HG03457 (cell line): Measurements from ENCODE around the gene PPM1D.

ENCODE experiments used
- ATAC-seq: cut with Tn5 transposase; IDR thresholded peaks from one replicate; pipeline ENCODE4 v1.9.1; 2021; ENCODE audit warnings: moderate number of reproducible peaks; ENCODE audit not compliant: unreplicated experiment

Gene PPM1D

DNA sequence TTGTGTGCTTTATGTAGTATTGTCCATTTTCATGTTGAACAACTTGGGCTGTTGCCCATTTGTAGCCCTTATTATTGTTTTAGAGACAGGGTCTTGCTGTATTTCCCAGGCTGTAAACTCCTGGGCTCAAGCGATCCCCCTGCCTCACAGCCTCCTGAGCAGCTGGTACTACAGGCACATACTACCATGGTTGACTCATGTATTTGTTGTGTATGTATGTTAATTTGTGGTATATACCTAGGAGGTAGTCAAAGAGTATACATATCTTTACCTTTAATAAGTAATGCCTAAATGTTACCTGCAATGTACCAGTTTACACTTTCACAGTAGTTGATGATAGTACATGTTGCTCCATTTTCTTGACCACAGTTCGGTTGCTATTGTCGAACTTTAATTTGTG lies 18.1 kb downstream of the PPM1D start:
- no peak for ATAC-seq

DNA sequence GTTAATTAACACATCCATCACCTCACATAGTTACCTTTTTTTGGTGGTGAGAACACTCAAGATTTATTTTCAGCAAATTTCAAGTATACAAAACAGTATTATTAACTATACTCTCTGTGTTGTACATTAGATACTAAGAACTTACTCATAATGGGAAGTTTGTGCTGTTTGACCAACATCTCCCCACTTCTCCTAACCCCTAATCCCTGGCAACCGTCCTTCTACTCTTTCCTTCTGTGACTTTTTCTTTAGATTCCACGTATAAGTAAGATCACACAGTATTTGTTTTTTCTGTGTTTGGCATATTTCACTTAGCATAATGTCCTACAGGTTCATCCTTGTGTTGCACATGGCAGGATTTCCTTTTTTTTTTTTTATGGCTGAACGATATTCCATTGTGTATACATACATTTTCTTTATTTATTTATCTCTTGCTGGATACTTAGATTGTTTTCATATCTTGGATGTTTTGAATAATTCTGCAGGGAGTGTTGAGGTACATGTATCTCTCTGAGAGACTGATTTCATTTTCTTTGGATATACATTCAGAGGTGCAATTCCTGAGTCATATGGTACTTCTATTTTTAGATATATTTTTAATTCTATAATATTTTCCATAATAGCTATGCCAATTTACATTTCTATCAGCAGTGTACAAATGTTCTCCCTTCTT lies 19.0 kb downstream of the PPM1D start:
- no peak for ATAC-seq

DNA sequence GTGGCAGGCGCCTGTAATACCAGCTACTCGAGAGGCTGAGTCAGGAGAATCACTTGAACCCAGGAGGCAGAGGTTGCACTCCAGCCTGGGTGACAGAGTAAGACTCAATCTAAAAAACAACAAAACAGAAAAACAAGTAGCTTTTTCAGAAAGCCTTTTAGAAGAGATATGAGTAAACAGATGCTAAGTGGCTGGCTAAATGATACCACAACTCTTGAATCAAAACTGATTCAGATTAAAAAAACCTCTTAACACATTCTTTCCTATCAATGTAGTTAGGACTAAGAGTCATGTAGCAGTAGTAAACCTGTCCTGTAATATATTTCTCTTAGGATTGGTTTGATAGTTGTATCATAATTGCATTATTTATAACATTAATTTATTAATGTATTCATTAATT lies 23.0 kb downstream of the PPM1D start:
- ATAC-seq: no peak

DNA sequence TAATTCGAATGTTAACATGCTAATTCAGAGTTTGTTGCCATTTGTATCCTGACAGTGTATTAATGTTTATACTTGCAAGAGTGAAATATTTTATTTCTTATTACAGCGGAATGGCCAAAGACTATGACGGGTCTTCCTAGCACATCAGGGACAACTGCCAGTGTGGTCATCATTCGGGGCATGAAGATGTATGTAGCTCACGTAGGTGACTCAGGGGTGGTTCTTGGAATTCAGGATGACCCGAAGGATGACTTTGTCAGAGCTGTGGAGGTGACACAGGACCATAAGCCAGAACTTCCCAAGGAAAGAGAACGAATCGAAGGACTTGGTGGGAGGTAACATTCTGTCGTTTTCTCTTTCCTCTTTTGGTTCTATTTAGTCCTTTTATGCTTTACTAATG lies 23.4 kb downstream of the PPM1D start:
- no peak for ATAC-seq

DNA sequence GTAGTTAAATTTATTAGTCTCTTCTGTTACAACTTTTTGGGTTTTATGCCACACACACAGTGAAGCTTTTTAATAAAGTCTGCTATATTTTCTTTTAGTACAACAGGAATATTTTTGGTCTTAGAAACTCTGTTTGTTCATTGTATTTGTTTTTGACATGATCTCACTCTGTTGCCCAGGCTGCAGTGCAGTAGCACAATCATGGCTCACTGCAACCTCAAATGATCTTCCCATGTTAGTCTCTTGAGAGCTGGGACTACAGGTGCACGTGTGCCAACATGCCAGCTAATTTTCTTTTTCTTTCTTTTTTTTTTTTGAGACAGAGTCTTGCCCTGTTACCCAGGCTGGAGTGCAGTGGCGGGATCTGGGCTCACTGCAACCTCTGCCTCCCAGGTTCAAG lies 27.1 kb downstream of the PPM1D start:
- no peak for ATAC-seq

DNA sequence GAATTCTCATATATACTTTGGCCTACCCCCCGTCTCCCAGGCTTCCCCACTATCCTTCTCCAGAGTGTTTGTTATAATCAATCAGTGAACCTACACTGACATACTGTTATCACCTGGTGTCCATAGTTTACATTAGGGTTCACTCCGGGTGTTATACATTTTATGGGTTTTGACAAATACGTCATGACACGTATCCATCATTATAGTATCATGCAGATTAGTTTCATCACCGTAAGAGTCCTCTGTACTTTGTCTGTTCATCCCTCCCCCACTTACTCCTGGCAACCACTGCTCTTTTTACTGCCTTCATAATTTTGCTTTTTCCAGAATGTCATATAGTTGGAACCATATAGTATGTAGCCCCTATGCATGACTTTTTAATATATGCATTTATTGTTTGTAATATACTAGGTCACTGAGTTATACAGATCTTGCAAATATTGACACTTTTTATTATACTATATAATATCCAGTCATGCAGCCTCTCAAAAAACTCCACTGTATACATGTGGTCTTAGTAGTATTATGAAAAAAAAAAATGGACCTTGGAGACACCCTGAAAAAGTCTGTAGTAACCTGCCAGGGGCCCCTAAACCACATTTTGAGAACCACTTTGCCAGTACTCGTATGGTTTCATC lies 28.4 kb downstream of the PPM1D start:
- no peak for ATAC-seq

DNA sequence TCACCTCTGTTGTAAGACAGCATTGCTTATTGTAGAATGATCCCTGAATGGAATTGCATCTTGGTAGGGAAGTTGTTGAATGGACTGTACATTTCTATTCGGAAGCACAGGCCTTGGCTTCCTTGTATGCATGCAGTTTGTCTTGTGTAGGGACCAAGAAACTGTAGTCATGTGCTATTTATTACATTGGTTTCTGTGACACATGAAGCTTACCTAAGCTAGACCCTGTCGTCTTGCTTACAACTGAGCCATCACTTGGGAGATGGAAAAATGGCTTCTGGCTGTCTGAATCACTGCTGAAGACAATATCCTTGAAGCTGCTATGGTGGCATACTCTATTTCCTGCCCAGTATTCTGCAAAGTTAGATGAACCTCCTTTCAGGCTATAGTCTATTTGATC lies 29.1 kb downstream of the PPM1D start:
- no peak for ATAC-seq

DNA sequence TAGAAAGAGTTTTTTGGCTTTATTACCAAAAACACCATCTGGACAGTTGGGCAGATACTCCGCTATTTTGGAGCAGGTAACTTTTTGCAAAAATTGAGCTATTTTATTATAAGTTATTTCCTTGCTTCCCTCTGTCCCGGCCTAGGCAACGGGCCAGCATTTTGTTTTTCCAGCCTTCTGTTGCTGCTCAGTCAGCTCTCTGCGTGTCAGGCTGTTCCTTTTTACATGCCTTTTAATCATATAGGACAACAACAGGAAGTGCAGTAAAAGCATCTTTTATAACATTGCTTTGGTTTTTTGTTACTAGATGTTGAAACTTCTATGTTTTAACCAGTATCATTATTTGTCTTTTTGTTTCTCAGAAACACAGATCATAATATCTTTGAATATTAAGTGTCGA lies 30.4 kb downstream of the PPM1D start:
- no peak for ATAC-seq

DNA sequence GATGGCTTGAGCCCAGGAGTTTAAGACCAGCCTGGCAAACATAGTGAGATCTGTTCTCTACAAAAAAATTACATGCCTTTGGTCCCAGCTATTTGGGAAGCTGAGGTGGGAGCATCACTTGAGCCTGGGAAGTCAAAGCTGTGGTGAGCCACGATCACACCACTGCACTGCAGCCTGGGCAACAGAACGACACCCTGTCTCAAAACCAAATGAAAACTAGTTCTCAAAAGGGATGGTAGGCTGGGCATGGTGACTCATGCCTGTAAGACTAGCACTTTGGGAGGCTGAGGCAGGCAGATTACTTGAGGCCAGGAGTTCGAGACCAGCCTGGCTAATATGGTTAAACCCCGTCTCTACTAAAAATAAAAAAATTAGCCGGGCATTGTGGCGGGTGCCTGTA lies 31.1 kb downstream of the PPM1D start:
- ATAC-seq: no peak

DNA sequence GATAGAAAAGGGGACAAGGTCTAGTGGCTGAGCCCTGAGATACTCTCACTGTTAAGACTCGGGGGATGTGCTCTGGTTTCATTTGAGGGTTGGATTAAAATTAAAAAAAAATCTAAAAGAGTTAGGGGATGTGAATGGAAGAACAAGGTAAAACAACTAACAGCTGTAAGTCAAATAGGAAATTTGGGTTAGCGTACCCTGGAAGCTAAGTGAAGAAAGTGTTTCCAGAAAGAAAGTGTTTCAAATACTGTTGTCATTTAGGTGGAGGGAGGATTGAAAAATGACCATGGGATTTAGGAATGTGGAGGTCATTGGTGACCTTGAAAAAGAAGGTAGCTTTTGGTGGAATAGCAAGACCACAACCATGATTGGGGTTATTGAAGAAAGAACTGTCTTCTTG lies 37.7 kb downstream of the PPM1D start:
- no peak for ATAC-seq

DNA sequence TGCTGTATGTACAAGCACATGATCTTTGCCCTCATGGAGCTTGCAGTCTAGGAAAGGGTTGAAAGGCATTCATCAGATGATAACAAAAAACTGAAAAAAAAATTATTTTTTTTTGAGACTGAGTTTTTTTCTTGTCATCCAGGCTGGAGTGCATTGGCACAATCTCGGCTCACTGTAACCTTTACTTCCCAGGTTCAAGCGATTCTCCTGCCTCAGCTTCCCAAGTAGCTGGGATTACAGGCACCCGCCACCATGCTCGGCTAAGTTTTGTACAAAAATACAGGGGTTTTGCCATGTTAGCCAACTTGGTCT lies 39.0 kb downstream of the PPM1D start:
- no peak for ATAC-seq

DNA sequence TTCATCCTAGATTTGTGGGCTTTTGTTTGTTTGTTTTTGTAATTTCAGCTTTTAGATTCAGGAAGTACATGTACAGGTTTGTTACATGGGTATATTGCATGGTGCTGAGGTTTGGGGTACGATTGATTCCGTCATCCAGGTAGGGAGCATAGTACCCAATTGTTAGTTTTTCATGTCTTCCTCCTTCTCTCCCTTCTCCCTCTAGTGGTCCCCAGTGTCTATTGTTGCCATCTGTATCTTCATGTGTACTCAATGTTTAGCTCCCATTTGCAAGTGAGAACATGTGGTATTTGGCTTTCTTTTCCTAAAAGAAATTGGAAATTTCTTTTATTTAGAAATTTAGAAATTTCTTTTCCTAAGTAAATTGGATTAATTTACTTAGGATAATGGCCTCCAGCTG lies 40.5 kb downstream of the PPM1D start:
- ATAC-seq: no peak

DNA sequence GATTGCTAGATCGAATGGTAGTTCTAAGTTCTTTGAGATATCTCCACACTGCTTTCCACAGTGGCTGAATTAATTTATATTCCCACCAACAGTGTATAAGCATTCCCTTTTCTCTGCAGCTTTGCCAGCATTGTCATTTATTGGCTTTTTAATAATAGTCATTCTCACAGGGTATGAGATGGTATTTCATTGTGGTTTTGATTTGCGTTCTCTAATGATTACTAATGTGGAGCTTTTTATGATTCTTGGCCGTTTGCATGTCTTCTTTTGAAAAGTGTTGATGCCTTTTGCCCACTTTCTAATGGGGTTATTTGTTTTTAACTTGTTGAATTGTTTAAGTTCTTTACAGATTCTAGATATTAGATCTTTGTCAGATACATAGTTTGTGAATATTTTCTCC lies 41.1 kb downstream of the PPM1D start:
- no peak for ATAC-seq

DNA sequence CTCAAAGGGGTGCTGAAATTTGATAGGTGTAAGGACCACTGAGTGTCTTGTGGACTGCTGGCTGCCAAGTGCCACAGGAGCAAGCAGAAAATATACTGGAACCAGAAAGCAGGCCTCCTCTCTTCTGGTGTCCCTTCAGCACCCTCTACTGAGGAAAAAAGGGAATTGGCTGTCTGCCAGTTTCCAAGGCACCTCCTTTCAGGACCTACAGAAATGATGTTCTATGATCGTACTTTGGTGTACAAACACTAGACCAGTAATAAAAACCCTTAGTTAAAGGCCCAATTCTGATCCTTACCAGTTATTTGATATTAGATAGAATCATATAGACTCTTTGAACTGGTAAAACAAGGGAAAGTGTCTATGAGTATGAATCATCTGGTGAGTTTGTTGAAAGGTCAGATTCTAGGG lies 41.8 kb downstream of the PPM1D start:
- ATAC-seq: no peak

DNA sequence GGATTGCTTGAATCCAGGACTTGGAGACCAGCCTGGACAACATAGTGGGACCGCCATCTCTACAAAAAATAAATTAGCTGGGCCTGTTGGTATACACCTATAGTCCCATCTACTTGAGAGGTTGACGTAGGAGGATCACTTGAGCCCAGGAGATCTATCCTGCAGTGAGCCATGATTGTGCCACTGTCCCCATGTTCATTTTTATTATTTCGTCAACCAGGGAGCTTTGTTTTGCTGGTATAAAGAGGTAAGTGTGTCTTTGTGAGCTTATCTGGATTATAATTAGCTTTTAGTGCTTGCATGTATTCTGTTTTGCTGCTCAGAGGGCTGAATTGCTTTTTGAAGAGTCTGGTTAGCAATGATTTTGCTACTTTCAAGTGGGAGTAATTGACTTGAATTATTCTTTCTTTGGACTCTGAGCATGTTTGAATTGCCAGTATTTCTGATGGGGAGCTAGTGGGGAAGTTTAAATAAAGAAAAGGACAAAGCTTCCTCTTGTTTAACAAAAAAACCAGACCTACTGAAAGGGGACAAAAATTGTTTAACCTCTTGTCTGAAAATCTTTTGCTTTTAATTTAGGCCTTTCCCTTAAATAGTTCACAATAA lies 46.0 kb downstream of the PPM1D start:
- ATAC-seq: no peak

DNA sequence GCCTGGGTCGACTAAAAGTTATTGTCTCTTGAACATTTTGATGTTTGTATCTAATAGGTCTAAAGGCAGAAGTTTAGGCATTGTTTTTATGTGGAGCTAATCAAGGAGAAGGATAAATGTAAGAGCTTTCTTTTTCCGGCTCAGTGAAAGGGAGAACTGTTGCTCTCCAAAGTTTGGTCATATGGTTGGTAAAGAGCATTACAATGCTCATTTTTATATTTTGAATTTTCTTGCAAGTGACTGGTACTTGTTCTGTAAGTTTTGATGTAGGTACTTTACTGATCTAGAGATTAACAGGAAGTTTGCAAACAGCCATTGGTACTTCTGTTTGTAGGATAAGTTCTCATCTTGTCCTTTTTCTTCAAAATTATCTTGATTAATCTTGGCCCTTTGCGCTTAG lies 46.7 kb downstream of the PPM1D start:
- ATAC-seq: no peak

DNA sequence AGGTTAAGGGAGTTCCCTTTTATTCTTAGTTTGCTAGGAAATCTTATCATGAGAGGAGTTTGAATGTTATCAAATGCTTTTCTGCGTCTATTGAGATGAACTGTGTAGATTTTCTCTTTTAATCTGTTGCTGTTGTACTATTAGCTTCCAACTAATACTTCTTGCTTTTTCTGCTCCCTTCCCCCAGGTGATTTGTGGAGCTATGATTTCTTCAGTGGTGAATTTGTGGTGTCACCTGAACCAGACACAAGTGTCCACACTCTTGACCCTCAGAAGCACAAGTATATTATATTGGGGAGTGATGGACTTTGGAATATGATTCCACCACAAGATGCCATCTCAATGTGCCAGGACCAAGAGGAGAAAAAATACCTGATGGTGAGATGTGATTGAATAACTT lies 47.7 kb downstream of the PPM1D start:
- ATAC-seq: no peak

DNA sequence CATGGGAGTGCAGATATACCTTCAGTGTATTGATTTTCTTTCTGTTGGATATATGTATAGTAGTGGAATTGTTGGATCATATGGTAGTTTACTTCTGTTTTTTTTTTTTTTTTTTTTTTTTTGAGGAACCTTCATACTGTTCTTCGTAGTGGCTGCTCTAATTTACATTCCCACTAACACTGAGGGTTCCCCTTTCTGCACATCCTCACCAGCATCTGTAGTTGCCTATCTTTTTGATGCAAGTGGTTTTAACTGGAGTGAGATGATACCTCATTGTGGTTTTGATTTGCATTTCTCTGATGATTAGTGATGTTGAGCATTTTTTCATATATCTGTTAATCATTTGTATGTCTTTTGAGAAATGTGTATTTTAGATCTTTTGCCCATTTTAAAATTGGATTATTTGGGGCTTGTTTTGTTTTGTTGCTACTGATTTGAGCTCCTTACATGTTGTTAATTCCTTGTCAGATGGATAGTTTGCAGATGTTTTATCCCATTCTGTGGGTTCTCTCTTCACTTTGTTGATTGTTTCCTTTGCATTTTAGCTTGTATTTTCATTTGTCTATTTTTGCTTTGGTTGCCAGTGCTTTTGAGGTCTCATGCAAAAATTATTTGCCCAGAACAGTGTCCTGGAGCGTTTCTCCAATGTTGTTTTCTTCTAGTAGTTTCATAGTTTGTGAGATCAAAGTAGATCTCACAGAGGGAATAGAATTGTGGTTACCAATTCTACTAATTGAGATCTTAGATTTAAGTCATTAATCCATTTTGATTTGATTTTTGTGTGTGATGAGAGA lies 52.7 kb downstream of the PPM1D start:
- ATAC-seq: peak; percentile 83

DNA sequence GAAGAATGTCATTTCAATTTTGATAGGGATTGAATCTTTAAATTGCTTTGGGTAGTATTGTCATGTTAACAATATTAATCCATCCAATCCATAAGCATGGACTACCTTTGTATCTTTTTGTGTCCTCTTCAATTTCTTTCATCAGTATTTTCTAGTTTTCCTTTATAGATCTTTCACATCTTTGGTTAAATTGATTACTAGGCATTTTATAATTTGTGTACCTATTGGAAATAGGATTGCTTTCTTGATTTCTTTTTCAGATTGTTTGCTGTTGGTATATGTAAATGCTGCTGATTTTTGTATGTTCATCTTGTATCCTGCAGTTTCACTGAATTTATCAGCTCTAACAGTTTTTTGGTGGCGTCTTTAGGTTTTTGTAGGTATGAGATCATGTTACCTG lies 53.6 kb downstream of the PPM1D start:
- no peak for ATAC-seq

DNA sequence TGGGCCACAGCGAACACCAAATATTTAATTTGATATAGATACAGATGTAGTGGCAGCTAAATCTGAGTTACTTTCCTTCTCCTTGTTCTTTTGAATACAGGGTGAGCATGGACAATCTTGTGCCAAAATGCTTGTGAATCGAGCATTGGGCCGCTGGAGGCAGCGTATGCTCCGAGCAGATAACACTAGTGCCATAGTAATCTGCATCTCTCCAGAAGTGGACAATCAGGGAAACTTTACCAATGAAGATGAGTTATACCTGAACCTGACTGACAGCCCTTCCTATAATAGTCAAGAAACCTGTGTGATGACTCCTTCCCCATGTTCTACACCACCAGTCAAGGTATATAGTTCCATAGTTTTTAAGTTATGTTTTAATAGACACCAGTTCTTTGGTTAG lies 56.5 kb downstream of the PPM1D start:
- ATAC-seq: no peak

DNA sequence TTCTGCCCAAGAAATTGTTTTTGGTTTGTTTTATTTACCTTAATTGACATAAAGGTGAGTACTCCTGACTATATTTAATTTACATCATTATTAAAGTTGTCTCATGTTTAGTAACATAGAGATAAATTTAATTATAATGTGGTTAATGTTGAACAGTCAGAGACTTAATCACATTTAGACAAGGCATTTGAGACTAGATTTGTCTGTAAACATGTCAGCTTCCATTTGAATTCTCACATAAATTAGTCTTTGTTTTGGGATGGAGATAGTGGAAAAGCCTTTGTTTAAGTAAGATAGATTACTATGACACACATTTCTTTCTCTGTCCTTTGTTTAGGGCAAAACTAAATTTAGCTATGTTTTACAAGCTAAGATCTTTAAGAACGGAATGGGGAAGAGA lies 59.2 kb downstream of the PPM1D start:
- ATAC-seq: no peak

DNA sequence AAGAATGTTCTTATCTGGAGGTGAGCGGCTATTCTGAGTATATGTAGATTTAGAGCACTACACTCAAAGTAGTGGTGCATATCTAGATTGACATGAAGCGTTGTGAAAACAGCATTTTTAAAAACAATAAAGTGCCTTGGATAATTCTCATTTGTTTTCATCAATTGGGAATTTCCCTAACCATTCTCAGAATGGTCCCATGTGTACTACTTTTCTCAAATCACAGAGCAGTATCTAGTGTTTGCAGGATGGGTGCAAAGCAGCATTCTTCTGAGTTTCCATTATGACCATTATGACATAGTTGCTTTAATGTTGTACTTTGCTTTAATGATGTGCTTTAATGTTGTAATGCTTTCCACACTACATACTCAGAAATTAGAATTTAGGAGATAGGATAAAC lies 61.5 kb downstream of the PPM1D start:
- no peak for ATAC-seq
